Epidermal melanocyte (primary cell): ENCODE measurements around the gene PTRHD1.

Experiments
- DNase-seq: peaks from one replicate; pipeline ENCODE4 v3.0.0; 2011; ENCODE audit warnings: low spot score; ENCODE audit not compliant: insufficient read length

PTRHD1 gene

DNA sequence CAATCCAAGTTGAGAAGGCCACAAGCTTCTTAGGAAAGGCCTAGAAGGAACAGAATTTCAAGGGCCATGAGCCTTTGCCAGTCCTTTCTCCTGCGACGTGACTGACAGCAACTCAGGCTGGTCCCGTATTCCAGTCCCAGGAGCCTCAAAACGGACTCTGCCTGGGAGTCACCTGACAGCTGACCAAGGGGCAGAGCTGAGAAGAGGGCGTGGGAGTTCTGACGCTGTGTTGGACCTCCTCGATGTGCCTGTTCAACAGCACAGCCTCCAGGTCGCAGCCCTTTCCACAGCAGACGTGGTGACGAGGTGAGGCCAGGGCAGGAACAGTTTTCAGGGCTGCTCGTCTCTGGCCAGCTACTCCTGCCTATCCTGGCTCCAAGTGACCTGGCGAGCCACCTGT is 37.6 kb upstream of the PTRHD1 start:
- DNase-seq = no peak

DNA sequence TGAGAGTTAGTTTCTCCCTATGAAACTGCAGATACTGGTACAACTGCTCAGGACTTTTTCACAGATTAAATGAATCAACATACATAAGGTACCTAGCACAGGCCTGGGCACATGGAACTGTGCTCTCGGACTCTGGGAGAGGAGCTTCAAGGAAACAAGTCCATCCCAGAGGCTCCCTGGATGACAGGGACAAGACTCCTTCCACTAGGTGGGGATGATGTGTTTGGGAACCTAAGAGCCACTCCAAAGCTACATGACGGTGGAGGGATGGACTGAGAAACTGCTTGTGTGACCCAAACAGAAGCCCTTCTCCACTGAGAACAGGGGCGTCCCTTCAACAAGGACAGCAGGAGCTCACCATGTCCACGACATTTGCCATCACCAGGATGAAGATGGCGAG is 37.2 kb upstream of the PTRHD1 start:
- no peak for DNase-seq

DNA sequence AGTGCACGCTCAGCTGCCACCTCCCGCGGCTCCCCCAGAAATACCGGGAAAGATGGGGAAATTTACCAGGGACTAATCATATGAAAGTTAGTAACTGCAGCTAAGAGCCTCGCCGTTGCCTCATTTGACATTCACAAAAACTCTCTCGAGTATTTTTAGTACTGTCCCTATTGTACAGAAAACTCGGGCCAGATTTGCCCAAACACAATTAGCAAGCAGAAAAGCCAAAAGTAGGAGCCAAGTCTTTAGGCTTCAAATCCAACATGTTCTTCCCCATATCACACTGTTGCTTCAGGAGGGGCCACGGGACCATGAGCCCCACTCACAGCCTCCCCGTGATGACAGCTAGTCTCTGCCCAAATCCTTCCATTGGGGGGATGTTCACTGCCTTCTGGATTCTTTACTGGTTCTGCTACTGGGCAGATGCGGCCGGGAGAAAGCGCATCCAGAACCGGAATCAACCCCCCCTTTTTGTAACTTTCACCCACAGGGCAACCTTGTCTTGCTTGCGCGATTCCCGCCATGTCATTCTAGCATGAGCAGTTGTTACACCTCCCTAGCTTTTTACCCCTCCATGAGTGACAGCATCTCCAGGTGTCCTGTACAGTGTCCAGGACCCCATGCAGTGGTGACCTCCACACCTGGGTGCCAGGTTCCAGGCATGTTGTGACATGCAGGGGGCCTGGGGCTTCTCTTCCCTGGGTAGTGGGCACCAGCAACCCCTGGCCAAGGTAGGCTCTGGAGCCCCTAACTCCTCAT is 35.2 kb upstream of the PTRHD1 start:
- DNase-seq = no peak

DNA sequence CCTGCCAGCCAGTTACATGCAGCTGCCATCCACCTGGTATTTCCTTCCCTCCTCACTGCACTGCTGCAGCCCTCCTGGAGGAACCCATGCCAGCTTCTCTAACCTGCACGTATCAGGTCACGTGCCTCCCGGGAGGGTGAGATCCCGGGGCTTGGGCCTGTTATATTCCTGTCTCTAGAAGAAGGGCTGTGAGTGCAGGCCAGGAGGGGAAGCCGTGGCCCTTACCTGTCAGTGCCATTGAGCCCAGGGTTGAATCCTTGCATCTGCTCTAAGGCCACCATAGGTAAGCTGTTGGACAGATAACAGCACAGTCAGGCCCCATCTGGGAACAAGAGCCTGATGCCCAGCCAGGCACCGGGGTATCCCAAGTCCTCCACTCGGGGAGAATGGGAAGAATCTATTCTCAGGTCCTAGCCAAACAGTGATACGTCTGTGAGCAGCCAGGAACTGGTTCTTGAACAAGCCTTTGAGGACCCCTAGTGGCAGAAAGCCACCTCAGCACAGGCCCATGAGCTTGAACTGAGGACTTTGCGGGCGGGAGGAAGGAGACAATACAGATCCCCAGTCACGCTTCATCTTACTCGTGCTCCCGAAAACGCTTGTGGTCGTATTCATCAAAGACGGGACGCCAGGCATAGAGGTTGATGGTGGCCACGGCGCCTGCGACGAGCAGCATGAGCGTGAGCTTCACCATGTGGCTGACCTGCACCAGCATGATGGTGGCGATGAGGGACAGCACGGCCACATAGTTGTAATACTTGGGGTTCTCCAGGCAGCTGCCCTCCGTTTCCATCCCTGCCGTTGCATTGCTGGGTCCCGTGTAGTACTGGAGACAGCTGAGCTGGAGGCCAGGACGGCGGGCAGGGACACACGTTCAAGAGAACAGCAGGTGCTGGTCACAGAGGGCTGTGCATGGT is 34.4 kb upstream of the PTRHD1 start:
- peak; percentile 98 for DNase-seq

DNA sequence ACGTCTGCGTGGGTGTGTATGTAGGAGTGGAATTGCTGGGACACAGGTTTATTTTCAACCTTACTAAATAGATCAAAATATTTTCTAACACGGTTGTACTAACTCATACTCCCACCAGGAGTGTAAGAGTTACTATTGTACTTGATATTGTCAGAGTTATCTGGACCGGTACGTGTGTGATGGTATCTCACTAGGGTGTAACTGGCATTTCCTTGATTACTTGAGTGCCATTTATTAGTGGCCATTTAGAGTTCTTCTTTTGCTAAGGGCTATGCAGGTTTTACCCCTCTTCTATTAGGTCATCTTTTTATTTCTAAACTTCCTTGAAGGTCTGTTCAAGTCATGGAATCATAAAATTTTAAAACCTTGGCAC is 33.6 kb upstream of the PTRHD1 start:
- no peak for DNase-seq

DNA sequence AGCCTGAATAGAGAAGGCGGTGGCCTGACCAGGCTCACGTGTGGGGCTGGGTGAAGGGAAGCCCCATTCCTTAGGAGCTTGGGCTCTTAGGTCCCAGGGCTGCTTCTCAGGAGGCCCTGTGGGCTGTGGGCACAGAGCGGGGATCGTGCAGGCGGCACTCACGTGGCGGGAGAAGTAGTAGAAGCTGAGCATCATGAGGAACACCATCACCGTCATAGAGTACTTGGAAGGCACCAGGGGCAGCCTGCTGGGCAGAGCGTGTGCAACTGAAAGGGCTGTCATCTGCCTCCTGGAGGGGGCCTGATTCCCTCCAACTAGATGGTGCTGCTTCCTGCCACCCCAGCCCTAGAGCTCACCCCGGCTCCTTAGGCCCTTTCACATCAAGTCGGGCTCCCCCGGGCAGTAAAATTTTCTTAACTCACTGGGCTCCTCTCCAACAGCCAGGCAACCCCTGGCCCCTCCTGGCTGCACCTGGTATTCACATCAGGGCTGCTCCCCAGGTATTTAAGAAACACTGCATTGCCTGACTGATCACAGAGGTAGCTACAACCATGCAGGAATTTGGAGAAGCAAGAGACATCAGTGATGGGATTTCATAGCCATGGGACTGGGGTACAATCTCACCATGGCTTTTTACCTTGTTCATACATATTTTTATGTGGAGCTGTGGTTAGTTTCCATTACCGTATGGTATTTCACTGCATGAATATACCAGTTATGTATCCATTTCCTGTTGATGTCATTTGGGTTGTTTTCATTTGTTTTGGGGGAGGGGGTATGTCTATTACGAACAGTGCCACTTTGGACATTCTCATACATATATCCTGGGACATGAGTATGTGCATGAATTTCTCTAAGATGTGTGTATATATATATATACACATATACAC is 32.9 kb upstream of the PTRHD1 start:
- DNase-seq = no peak

DNA sequence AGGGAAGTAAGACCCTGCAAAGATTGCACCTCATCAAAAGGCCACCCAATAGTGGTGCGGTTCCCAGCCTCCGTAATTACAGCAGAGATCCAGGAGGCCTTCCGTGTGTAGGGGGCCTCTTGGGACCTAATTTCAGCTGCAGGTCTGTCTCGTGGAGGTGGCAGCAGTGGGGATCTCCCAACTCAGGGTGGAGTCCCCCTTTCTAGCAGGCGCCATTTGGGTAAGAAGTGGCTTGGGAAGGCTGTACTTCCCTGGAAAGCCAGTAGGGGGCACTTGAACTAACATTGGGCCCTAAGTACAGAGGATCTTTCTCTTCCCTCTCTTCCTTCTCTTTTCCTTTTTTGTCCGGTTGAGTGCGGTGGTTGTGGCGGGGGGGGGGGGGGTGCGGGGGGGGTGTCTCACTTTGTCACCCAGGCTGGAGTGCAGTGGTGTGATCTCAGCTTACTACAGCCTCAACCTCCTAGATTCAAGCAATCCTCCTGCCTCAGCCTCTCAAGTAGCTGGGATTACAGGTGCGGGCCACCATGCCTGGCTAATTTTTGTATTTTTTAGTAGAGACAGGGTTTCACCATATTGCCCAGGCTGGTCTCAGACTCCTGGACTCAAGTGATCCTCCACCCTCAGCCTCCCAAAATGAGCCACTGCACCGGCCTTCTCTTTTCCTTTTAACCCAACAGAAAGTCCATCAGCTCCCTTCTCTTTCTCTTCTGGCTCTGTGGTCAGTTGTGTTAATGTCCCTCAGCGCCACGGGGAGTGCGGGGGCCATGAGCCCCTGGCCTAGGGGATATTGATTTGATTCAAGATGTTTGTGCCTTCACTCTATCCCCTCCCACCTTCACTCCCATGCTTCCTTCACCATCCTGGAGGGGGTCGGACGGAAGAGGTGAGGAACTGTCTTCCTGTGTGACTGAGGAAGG is 32.0 kb upstream of the PTRHD1 start:
- DNase-seq = no peak

DNA sequence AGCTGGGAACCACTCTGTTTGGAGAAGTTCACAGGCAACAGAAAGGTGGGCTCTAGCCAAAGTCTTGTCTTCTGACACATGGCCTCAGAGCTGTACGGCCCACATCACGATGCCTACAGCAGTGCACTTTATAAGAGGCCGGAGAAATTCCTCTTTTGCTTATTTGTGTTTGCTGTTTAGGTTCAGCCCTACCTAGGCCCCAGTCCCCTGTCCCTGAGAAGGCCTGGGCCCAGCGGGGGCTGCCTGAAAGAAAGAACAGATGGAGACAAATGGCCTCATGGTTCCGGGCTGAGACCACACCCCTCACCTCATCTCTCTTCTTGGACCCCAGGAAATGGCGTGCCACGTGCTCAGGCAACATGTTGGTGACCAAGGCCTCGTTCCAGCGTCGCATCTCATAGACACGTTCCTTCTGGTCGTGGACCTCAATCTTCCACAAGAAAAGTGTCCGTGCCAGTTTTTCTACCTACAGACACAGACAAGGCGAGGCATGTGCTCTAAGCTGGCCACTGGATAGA is 30.9 kb upstream of the PTRHD1 start:
- no peak for DNase-seq

DNA sequence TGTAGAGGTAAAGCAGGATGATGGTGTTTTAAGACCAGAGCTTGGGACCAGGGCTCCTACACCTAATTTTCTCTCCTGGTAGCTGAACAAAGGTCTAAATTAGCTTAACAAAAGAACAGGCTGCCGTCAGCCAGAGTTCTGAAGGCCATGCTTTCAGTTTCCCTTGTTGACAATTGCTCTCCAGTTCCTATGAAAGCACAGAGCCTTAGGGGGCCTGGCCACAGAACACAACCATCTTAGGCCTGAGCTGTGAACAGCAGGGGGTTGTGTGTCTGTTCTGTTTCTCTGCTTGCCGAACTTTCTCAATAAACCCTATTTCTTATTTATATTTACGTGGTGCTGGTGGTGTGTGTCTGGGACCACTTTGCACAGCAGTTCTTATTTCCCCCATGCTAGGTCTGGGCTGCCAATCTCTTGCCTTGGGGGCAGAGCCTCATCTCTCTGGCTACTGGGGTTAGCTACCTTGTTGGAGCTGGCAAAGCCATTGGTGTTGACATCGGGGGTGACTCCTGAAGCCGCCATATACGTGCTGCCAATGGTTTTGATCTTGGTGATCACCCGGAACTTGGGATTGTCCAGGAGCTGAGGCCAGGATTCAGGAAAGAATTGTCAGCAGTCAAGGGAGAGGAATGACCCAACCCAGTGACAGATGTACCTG is 29.0 kb upstream of the PTRHD1 start:
- DNase-seq = peak; percentile 60

DNA sequence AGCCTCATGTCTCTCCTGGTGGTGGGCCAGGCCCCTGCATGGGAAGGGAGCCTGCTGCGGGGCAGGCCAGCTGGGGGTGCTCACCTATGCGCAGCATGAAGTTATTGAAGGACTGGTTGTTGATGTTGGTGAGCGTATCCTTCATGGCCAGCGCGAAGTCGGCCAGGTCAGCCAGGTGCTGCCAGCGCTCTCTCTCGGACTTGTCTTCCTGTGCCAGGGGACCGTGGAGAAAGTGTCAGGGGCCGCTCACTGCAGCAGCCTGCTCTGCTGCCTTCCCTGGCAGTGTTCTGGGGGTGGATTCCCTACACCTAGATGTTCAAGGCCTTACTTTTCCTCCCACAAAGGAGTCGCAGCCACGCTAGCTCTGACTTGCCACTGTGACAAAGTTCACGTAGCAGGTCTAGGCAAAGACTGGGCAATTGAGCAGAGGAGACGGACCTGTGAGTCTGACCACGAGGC is 28.3 kb upstream of the PTRHD1 start:
- no peak for DNase-seq

DNA sequence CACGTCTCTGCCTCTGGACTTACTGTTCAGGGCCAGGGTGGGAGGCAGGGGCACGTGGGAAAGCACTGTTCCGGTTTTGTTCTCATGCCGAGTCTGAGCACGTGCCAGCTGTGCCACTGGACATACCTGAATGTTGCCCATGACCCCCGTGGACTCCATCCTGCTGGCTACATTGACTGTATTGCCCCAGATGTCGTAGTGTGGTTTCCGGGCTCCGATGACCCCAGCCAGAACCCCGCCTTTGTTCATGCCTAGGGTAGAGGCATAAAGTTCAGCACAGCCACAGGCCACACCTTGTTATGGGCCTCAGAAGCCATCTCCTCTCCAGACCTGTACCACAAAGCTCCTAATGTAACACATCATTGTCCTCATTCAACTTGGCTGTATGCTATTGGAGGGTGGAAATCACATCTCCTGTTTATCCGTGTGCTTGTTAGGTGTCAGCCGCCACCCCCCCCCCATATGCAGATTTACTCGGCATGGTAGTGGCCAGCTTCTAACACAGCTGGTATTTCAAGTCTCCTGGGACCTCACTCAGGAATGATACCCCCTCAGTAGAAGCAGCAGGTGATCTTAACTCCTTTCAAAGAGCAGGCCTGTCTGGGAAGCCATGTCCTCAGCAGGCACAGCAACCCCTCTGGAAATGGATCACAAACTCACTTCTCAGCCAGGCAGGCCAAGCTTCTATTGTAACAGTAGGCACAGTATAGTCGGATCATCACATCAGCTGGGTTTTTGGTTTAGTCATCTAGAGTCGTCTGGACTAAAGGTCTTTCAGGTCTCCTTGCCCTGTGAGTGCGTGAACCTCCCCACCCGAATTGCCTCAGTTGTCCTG is 27.6 kb upstream of the PTRHD1 start:
- no peak for DNase-seq

DNA sequence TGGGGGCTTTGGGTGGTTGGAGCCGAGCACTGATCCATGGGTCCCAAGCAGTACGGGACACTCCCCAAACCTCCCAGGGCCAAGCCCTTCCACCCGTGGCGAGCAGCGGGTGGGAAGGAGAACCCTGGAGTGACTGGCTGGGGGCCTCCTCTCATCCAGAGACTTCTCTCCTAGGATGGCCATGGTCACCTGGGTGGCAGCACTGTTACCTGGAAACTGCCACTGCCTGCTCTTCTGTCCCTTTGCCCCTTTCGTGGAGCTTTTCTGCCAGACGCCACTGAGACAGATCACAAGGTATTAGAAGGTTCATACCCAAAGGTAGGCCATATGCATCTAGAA is 27.0 kb upstream of the PTRHD1 start:
- DNase-seq = no peak

DNA sequence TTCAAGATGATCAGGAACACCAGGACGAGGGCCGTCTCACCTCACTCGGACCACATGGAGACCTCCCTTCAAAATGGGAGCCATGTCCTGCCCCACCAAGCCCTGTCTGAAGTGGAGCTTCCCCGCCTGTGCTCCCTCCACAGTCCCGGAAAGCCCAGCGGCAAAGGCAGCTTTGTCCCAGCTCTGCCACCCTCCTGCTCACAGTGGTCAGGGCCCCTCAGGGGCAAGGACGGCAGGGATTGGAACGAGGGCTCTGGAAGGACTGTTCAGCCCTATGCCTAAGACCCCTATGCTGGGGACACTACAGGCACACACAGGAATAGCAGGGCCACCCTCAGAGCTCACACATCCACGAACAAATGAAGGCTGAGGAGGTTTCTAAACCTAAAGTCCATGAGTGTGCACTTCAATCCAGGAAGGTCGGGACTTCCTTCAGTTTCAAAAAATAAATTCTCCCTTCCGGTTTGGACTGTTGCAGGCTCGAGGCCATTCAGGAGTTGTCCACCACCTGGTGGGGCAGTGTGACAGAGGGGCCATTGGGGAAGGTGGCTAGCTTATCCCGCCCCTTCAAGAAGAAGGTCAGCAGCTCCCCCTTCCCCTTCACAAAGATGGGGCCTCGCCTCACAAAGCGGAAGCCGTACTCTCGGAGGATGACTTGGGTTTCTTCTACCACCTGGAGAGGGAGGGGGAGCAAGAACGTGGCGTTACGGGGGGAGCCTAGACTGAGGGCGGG is 26.4 kb upstream of the PTRHD1 start:
- no peak for DNase-seq

DNA sequence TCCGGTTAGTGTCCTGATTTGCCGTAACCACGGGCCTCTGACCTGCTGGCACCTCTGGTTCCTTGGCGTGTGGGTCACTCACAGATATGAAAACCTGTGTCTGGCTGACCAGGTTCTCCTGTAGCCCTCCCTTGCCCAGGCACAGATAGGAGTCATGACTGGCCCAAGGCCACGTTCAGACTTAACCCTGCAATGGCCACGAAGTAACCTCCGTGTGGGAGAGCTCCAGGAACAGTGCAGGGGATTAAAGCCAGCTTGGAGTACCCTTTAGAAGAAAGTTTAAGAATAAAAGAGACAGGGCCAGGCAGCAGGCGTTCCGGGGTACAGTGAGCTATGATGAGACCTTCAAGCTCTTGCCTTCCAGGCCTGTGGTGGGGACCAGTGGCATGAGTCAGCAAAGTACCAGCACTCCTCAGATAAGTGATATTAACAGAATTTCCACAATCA is 25.6 kb upstream of the PTRHD1 start:
- DNase-seq = no peak

DNA sequence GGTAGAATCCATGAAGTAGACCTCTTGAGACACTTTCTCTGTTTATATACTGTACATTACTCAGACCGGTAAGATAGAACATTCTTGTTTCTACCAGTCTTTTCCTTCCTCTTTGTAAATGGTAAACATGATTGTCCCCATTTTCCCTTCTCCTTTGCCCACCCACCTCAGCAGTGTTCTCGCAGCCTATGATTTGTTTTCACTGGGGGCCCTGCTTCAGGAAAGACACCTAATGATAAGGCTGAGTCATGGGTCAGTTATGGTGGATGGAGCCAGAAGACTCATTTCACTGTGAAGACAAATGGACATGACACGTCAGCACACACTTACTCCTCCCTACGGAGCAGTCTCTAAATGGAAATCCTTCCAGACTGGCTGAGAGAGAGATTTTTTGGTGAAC is 23.7 kb upstream of the PTRHD1 start:
- no peak for DNase-seq

DNA sequence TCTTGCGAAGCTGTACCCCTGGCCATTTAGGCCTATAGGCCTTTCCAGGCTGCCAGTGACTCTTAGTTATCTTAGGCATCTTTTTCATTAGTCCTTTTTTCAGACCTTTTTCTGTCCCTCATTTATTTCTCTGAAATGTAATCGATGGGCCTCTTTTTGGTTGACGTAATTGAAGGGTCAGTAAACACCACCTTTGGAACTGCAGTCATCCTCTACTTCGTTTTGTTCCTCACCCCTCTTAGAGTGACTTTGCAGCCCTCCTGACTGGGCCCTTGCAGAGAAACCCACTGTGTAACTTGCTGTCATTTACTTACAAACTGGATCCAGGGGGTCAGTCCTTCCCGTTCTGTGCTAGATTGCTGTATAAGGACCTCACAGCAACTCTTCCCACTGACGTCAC is 23.2 kb upstream of the PTRHD1 start:
- DNase-seq = no peak

DNA sequence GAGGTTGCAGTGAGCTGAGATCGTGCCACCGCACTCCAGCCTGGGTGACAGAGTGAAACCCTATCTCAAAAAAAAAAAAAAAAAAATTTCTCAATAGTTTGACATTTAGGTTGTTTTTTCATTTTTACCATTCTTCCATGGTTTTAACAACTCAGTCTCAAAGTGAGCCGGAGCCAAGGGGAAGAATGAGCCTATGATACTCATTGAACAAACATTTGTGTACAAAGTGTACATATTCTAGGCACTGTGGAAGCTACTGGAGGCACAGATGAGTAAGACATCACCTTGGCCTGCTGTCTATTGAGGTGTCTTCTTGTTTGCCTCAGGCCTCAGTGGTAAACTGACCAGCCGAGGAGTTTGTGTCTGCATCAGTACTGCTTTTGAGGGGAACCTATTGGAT is 22.0 kb upstream of the PTRHD1 start:
- DNase-seq = no peak

DNA sequence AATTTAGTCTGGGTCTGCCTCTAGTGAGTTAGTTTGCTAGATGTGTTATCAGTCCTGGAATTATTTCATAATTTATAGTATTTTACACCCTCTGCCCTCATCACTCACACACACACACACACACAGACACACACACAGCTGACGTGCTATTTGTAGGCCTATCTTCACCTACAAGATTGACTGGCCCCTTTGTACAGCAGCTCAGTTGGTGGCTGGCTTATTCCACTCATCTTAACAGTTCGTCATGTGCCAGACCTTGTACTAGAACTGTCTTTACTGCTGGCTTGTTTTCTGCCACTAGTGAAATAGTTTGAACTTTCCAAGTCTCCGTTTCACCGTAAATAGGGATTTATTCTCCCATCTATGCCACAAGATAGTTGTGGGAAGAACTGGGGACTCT is 21.3 kb upstream of the PTRHD1 start:
- DNase-seq = no peak
